ENCODE data around the gene EMILIN2. TPM values are rescaled to one million over a fixed set of nuclear protein-coding genes. Genes with fewer than 3 reads are reported as not detected.

EMILIN2 gene
- total RNA-seq, 1 experiment from 2014 or later, result 4.3 TPM

- no peak for DNase-seq (ENCODE audit: low spot score)
These were observed 108.3 kb downstream of the EMILIN2 start for GRCh38 chr18:2954869-2955645.

DNA sequence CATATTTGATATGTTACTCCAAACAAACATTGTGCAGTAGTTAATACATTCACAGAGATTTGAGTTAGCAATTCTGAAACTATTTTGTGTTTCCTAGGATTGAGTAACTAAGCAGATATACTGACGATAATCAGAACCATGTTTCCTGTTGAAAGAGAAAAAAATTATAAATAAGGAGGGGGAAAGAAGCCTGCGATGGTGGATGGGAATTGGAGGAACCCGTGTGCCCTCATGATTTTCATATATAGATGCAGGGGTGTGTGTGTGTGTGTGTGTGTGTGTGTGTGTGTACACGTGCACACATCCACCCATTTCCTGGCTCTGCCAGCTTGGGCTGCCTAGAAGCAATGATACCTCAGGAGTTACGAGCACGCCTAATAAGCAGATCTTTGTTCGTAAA is 109.2 kb downstream of the EMILIN2 start:
- no peak for DNase-seq (ENCODE audit: low spot score)

DNA sequence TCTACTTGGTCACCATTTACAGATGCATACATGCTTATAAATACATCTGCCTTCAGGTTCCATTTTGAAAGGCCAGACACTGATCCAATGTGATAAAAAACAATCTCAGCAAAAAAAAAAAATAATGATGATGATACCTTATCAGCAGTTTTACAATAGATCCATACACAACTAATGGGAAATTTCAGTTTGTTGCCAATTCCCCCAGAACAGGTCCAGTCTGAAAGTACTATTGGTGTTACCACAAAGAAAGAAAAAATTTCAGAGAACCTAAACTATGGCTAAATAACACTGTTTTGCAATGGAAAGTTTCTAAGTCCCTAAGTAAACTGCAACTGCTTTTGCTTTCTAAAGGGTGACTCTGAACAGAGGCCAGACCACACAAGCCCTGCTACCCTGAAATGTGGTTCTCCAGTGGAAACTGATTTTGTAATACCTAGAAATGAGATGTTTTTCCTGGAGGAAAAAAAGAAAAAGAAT is 112.1 kb downstream of the EMILIN2 start:
- DNase-seq (ENCODE audit: low spot score), result no peak

- no peak for DNase-seq (ENCODE audit: low spot score)
These were observed 112.5 kb downstream of the EMILIN2 start for GRCh38 chr18:2959341-2959740.

GRCh38 chr18:2960983-2961696 is 114.3 kb downstream of the EMILIN2 start:
- DNase-seq (ENCODE audit: low spot score), result no peak

DNA sequence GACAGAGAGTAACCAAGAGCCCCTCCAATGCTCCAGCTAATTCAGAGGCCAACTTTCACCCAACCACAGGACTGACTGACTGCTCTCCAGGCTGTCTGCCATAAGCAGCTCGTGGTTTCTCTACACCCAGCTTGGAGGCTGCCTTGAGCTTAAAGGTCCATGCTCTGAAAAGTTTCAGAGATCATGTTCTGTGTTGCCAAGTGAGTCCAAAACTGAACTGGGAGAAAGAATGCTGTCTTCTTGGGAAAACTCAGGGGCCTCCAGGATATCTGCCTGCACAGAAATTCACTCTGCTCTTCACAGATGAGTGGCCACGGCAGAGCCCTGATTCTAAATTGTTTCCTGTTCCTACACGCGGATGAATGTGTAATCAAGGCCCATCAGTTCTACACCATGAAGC is 115.0 kb downstream of the EMILIN2 start:
- no peak for DNase-seq (ENCODE audit: low spot score)

DNA sequence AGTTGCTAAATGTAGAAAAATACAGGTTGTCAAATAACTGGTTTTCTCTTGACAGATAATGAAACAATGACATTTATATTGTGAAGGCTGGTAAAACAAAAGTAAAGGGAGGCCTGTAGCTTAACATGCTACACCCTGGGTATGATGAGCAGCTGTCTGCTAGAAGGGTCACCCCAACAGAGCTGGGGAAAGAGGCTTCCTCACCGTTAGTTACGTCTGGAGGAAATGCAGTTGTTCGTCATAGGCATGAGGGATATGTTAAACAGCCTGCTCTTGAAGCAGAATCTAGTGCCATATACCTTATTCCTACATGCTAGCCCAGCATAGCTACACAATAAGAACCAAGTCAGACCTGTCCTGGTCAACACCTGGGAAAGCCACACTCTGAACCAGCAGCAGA is 116.2 kb downstream of the EMILIN2 start:
- no peak for DNase-seq (ENCODE audit: low spot score)

- DNase-seq (ENCODE audit: low spot score), result no peak
These were observed 117.7 kb downstream of the EMILIN2 start for GRCh38 chr18:2964361-2965010.

Other genes starting within 250 kb of the EMILIN2 start
- gene SMCHD1, start 191.3 kb upstream of the EMILIN2 start, total RNA-seq (2014; rRNA removed; shearing (Covaris generic)), result 53.7 and 78.3 TPM in 2 replicates
- 22.4 and 26.1 TPM in 2 replicates for gene LPIN2, start 166.1 kb downstream of the EMILIN2 start, total RNA-seq (2014; rRNA removed; shearing (Covaris generic))